NT2/D1 (cell line): Measurements from ENCODE around the gene MUCL3.
"Not testable (repeated sequence)": the region's sequence is repeated elsewhere in the genome, so short reads cannot be mapped to it uniquely, and the experiment has no call there.

ENCODE experiments used
- SUZ12 ChIP-seq: IDR thresholded peaks from 2 replicates; pipeline ENCODE4 v1.6.1; 2011; ENCODE audit not compliant: insufficient read length, insufficient read depth; ENCODE audit errors: extremely low read depth
- YY1 ChIP-seq: IDR thresholded peaks from 2 replicates; pipeline ENCODE4 v1.6.1; 2011; ENCODE audit not compliant: insufficient read length, insufficient read depth
- ZNF274 ChIP-seq: IDR thresholded peaks from 2 replicates; pipeline ENCODE4 v1.6.1; 2011; ENCODE audit warnings: mild to moderate bottlenecking, low read depth, low read length

GRCh38 chr6:31000067-31000860 is 59.5 kb downstream of the MUCL3 start:
- not testable (repeated sequence) for TF ChIP-seq YY1, SUZ12, ZNF274
